ENCODE results near the gene ZNRF3. TPM values are rescaled to one million over a fixed set of nuclear protein-coding genes. Genes with fewer than 3 reads are reported as not detected.

ZNRF3 gene
- total and polyA plus RNA-seq, 2 donors (not counting 1 experiment from before 2014, with no cell fraction given), result 0.21 to 0.71 TPM

- no peak overlapping the region for H3K27ac ChIP-seq (ENCODE audit: low read length in 2 of 2)
- TF ChIP-seq CTCF (IDR thresholded peaks at IDR 0.05) (no peak), EZH2 (IDR thresholded peaks at IDR 0.05; ENCODE audit: borderline replicate concordance, insufficient read depth, low read depth, low read length, poor library complexity, severe bottlenecking) (no peak)
- CTCF ChIA-PET, result no interaction called here
- no peaks in the 10 kb centered on the region for H3K79me2 ChIP-seq (ENCODE audit: control insufficient read depth, insufficient read depth, low read length)
- peaks cover 0 to 3% (median 0%) of the 10 kb centered on the region in 3 donors for H3K9me3 ChIP-seq (ENCODE audit: control extremely low read depth in 1 of 3, control insufficient read depth in 2 of 3, insufficient read depth in 1 of 3, low read length in 2 of 3)
- DNase-seq (no peak), ATAC-seq (ENCODE audit: low read depth) (no peak)
- H3K4me1 Mint-ChIP-seq, result no peaks in the 10 kb centered on the region
- no peak overlapping the region for H3K4me3 Mint-ChIP-seq
- no peak overlapping the region for H3K27ac Mint-ChIP-seq
- H3K9me3 Mint-ChIP-seq (ENCODE audit: insufficient read depth), result no peaks in the 10 kb centered on the region
- H4K20me1 ChIP-seq (ENCODE audit: control insufficient read depth, insufficient read depth, low read length, poor library complexity, severe bottlenecking), result no peaks in the 10 kb centered on the region
- H3K4me3 ChIP-seq (ENCODE audit: control extremely low read depth in 1 of 5, extremely low read depth in 1 of 5, insufficient read depth in 1 of 5, low read depth in 2 of 5, low read length in 4 of 5), result no peak overlapping the region
- H3K4me2 ChIP-seq (replicated peaks; ENCODE audit: low read depth, low read length, poor library complexity, severe bottlenecking), result no peak overlapping the region
- H3K36me3 ChIP-seq (replicated peaks in 1 of 2; ENCODE audit: control extremely low read depth in 1 of 2, control insufficient read depth in 1 of 2, extremely low read depth in 1 of 2, insufficient read depth in 2 of 2, low read length in 1 of 2), result no peaks in the 10 kb centered on the region
- no peaks in the 10 kb centered on the region for H3K4me1 ChIP-seq (ENCODE audit: control insufficient read depth in 2 of 2, insufficient read depth in 2 of 2, low read length in 2 of 2)
- no peak overlapping the region for H3K9ac ChIP-seq (ENCODE audit: low read length)
- POLR2A ChIA-PET, result no interaction called here
- WGBS (ENCODE audit: insufficient coverage), result 100% methylated on average over 3 of the region's 4 CpGs
- intact Hi-C loops (cut with micrococcal nuclease), result no loop called here
- peaks cover 26% of the 10 kb centered on the region for H3K27me3 Mint-ChIP-seq
- H2AFZ ChIP-seq (ENCODE audit: insufficient read depth, low read depth, low read length, poor library complexity, severe bottlenecking), result no peak overlapping the region
- peaks cover 0 to 4% (median 0%) of the 10 kb centered on the region in 4 experiments for H3K27me3 ChIP-seq (replicated peaks in 1 of 4; ENCODE audit: control extremely low read depth in 1 of 4, control insufficient read depth in 3 of 4, insufficient read depth in 4 of 4, low read length in 3 of 4)
Observed at GRCh38 chr22:29003552-29003951, 120.2 kb downstream of the ZNRF3 start.

- H4K20me1 ChIP-seq (ENCODE audit: control insufficient read depth, insufficient read depth, low read length, poor library complexity, severe bottlenecking), result no peaks in the 10 kb centered on the region
- no peak for ATAC-seq (ENCODE audit: low read depth)
- Mint-ChIP-seq H3K27ac (no peak overlapping the region), H3K9me3 (ENCODE audit: insufficient read depth) (no peaks in the 10 kb centered on the region), H3K4me1 (no peaks in the 10 kb centered on the region), H3K4me3 (no peak overlapping the region), H3K27me3 (peaks cover 26% of the 10 kb centered on the region)
- no peak overlapping the region for H3K9ac ChIP-seq (ENCODE audit: low read length)
- H3K4me1 ChIP-seq (ENCODE audit: control insufficient read depth in 2 of 2, insufficient read depth in 2 of 2, low read length in 2 of 2), result no peaks in the 10 kb centered on the region
- DNase-seq, result no peak
- TF ChIP-seq CTCF (IDR thresholded peaks at IDR 0.05) (no peak), EZH2 (IDR thresholded peaks at IDR 0.05; ENCODE audit: borderline replicate concordance, insufficient read depth, low read depth, low read length, poor library complexity, severe bottlenecking) (no peak)
- ChIA-PET POLR2A (interaction anchor here (0.5 kb wide), 1 partner anchor 414 kb away, joined by 5 read pairs; no protein-coding TSS in a partner anchor), CTCF (no interaction called here)
- H3K4me3 ChIP-seq (ENCODE audit: control extremely low read depth in 1 of 5, extremely low read depth in 1 of 5, insufficient read depth in 1 of 5, low read depth in 2 of 5, low read length in 4 of 5), result no peak overlapping the region
- H3K4me2 ChIP-seq (replicated peaks; ENCODE audit: low read depth, low read length, poor library complexity, severe bottlenecking), result no peak overlapping the region
- intact Hi-C loops (cut with micrococcal nuclease), result no loop called here
- peaks cover 0 to 4% (median 0%) of the 10 kb centered on the region in 4 experiments for H3K27me3 ChIP-seq (replicated peaks in 1 of 4; ENCODE audit: control extremely low read depth in 1 of 4, control insufficient read depth in 3 of 4, insufficient read depth in 4 of 4, low read length in 3 of 4)
- no peak overlapping the region for H3K27ac ChIP-seq (ENCODE audit: low read length in 2 of 2)
- no peak overlapping the region for H2AFZ ChIP-seq (ENCODE audit: insufficient read depth, low read depth, low read length, poor library complexity, severe bottlenecking)
- WGBS (ENCODE audit: insufficient coverage), result 88% methylated on average over 9 of the region's 9 CpGs
- H3K79me2 ChIP-seq (ENCODE audit: control insufficient read depth, insufficient read depth, low read length), result no peaks in the 10 kb centered on the region
- no peaks in the 10 kb centered on the region for H3K36me3 ChIP-seq (replicated peaks in 1 of 2; ENCODE audit: control extremely low read depth in 1 of 2, control insufficient read depth in 1 of 2, extremely low read depth in 1 of 2, insufficient read depth in 2 of 2, low read length in 1 of 2)
- peaks cover 0 to 3% (median 0%) of the 10 kb centered on the region in 3 donors for H3K9me3 ChIP-seq (ENCODE audit: control extremely low read depth in 1 of 3, control insufficient read depth in 2 of 3, insufficient read depth in 1 of 3, low read length in 2 of 3)
Observed at GRCh38 chr22:29003975-29004646, 120.7 kb downstream of the ZNRF3 start.
